ENCODE results near the gene LARP4B. TPM values are rescaled to one million over a fixed set of nuclear protein-coding genes. Genes with fewer than 3 reads are reported as not detected.

Gene LARP4B
- polyA plus RNA-seq, 1 donor from 2014 or later, result 14.2 TPM

DNA sequence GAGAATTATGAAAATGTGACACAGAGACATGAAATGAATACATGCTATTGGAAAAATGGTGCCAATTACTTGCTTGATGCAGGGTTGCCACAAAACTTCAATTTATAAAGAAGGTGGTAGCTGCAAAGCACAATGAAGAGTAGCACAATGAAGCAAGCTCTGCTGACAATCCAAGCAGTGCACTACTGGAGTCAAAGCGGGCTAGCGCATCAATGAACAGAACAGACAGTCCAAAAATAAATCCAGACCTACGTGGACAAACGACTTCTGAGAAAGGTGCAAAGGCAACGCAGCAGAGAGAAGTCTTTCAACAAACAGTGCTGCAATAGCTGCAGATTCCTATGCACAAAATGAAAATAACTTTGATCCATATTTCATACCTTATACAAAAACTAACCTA is 75.8 kb downstream of the LARP4B start:
- Histone ChIP-seq H3K9ac (ENCODE audit: low read length) (no peak overlapping the region), H3K27me3 (ENCODE audit: insufficient read depth, low read depth, low read length) (no peaks in the 10 kb centered on the region), H3K9me2 (ENCODE audit: insufficient read depth, low read length) (no peaks in the 10 kb centered on the region), H3K27ac (ENCODE audit: low read length) (no peak overlapping the region), H3F3A (ENCODE audit: insufficient read depth, low read length, poor library complexity, severe bottlenecking) (no peaks in the 10 kb centered on the region), H3K4me2 (ENCODE audit: low read length) (no peak overlapping the region), H3K4me3 (ENCODE audit: low read length) (no peak overlapping the region), H3K9me3 (ENCODE audit: low read length) (no peaks in the 10 kb centered on the region), H2AFZ (ENCODE audit: low read depth, low read length) (no peak overlapping the region), H4K20me1 (ENCODE audit: insufficient read depth) (no peaks in the 10 kb centered on the region), H3K79me2 (replicated peaks; ENCODE audit: insufficient read depth, low read length) (no peaks in the 10 kb centered on the region), H3K36me3 (ENCODE audit: insufficient read depth, low read length) (peaks cover 14% of the 10 kb centered on the region)
- TF ChIP-seq SMC3 (conservative IDR thresholded peaks at IDR 0.05; ENCODE audit: poor library complexity), result no peak
- no peak for TF ChIP-seq RAD21 (conservative IDR thresholded peaks at IDR 0.05)
- TF ChIP-seq MXI1 (conservative IDR thresholded peaks at IDR 0.05; ENCODE audit: poor library complexity, severe bottlenecking), result no peak
- no peak for TF ChIP-seq REST (IDR thresholded peaks at IDR 0.05; ENCODE audit: borderline replicate concordance)
- TF ChIP-seq, protein P1, sequence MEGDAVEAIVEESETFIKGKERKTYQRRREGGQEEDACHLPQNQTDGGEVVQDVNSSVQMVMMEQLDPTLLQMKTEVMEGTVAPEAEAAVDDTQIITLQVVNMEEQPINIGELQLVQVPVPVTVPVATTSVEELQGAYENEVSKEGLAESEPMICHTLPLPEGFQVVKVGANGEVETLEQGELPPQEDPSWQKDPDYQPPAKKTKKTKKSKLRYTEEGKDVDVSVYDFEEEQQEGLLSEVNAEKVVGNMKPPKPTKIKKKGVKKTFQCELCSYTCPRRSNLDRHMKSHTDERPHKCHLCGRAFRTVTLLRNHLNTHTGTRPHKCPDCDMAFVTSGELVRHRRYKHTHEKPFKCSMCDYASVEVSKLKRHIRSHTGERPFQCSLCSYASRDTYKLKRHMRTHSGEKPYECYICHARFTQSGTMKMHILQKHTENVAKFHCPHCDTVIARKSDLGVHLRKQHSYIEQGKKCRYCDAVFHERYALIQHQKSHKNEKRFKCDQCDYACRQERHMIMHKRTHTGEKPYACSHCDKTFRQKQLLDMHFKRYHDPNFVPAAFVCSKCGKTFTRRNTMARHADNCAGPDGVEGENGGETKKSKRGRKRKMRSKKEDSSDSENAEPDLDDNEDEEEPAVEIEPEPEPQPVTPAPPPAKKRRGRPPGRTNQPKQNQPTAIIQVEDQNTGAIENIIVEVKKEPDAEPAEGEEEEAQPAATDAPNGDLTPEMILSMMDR (IDR thresholded peaks at IDR 0.05; ENCODE audit: poor library complexity, severe bottlenecking), result no peak
- TF ChIP-seq EP300 (conservative IDR thresholded peaks at IDR 0.05; ENCODE audit: poor library complexity, severe bottlenecking), result no peak
- TF ChIP-seq TAF1 (IDR thresholded peaks at IDR 0.05; ENCODE audit: low read depth), result no peak
- TF ChIP-seq EZH2 (IDR thresholded peaks at IDR 0.05; ENCODE audit: borderline replicate concordance, insufficient read depth, low read length, poor library complexity, severe bottlenecking), result no peak
- no peak for TF ChIP-seq POLR2AphosphoS5 (IDR thresholded peaks at IDR 0.05)

DNA sequence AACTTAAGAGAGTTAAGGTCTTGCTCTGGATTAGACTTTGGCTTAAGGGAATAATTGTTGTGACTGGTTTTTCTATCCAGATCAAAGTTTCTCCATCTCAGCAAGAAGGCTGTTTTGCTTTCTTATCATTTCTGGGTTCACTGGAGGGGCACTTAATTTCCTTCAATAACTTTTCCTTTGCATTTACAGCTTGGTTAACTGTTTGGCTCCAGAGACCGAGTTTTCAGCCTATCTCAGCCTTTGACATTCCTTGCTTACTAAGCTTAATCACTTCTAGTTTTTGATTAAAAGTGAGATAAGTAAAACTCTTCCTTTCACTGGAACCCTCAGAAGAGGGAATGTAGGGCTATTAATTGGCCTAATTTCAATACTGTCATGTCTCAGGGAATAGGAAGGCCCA is 76.4 kb downstream of the LARP4B start:
- TF ChIP-seq POLR2AphosphoS5 (IDR thresholded peaks at IDR 0.05) (no peak), RAD21 (conservative IDR thresholded peaks at IDR 0.05) (no peak), SMC3 (conservative IDR thresholded peaks at IDR 0.05; ENCODE audit: poor library complexity) (no peak), REST (IDR thresholded peaks at IDR 0.05; ENCODE audit: borderline replicate concordance) (no peak), EZH2 (IDR thresholded peaks at IDR 0.05; ENCODE audit: borderline replicate concordance, insufficient read depth, low read length, poor library complexity, severe bottlenecking) (no peak), EP300 (conservative IDR thresholded peaks at IDR 0.05; ENCODE audit: poor library complexity, severe bottlenecking) (no peak), MXI1 (conservative IDR thresholded peaks at IDR 0.05; ENCODE audit: poor library complexity, severe bottlenecking) (no peak), TAF1 (IDR thresholded peaks at IDR 0.05; ENCODE audit: low read depth) (no peak)
- TF ChIP-seq, protein P1 (IDR thresholded peaks at IDR 0.05; ENCODE audit: poor library complexity, severe bottlenecking), result no peak
- H3K9me3 ChIP-seq (ENCODE audit: low read length), result no peaks in the 10 kb centered on the region
- no peak overlapping the region for H3K4me2 ChIP-seq (ENCODE audit: low read length)
- no peaks in the 10 kb centered on the region for H3F3A ChIP-seq (ENCODE audit: insufficient read depth, low read length, poor library complexity, severe bottlenecking)
- H2AFZ ChIP-seq (ENCODE audit: low read depth, low read length), result no peak overlapping the region
- no peaks in the 10 kb centered on the region for H3K27me3 ChIP-seq (ENCODE audit: insufficient read depth, low read depth, low read length)
- no peak overlapping the region for H3K9ac ChIP-seq (ENCODE audit: low read length)
- H4K20me1 ChIP-seq (ENCODE audit: insufficient read depth), result no peaks in the 10 kb centered on the region
- peaks cover 9% of the 10 kb centered on the region for H3K36me3 ChIP-seq (ENCODE audit: insufficient read depth, low read length)
- no peak overlapping the region for H3K27ac ChIP-seq (ENCODE audit: low read length)
- H3K4me3 ChIP-seq (ENCODE audit: low read length), result no peak overlapping the region
- H3K9me2 ChIP-seq (ENCODE audit: insufficient read depth, low read length), result no peaks in the 10 kb centered on the region
- H3K79me2 ChIP-seq (replicated peaks; ENCODE audit: insufficient read depth, low read length), result no peaks in the 10 kb centered on the region
